IPS DF 6.9 (cell line): Measurements from ENCODE around the gene ZNF556.

ENCODE experiments used
- DNase-seq: peaks from one replicate; pipeline ENCODE4 v3.0.0-alpha.2; 2013; ENCODE audit warnings: low read depth, low spot score
- H3K27ac ChIP-seq: one replicate; pipeline ENCODE4 v1.5.1; 2013; ENCODE audit warnings: low read length, control low read depth
- H3K27me3 ChIP-seq: 2 replicates; pipeline ENCODE4 v1.6.1; 2013; ENCODE audit warnings: mild to moderate bottlenecking, low read length; ENCODE audit not compliant: control insufficient read depth, insufficient read depth
- H3K36me3 ChIP-seq: 2 replicates; pipeline ENCODE4 v1.6.1; 2013; ENCODE audit warnings: low read length; ENCODE audit not compliant: control insufficient read depth, insufficient read depth
- H3K4me1 ChIP-seq: 2 replicates; pipeline ENCODE4 v1.6.1; 2013; ENCODE audit warnings: low read length; ENCODE audit not compliant: control insufficient read depth, insufficient read depth
- H3K4me3 ChIP-seq: 2 replicates; pipeline ENCODE4 v1.5.1; 2013; ENCODE audit warnings: mild to moderate bottlenecking, low read length
- H3K9me3 ChIP-seq: 2 replicates; pipeline ENCODE4 v1.6.1; 2013; ENCODE audit warnings: low read length, inconsistent platforms; ENCODE audit not compliant: control insufficient read depth, insufficient read depth
- WGBS: extraction: QIAGEN DNeasy Blood & Tissue Kit; methylation state at CpG from one replicate; pipeline ENCODE4 v1.1.7; 2013; ENCODE audit warnings: mixed read lengths, missing lambda C conversion rate; ENCODE audit not compliant: insufficient read length, insufficient coverage; 5-methylcytosine and 5-hydroxymethylcytosine counted together

ZNF556 gene

DNA sequence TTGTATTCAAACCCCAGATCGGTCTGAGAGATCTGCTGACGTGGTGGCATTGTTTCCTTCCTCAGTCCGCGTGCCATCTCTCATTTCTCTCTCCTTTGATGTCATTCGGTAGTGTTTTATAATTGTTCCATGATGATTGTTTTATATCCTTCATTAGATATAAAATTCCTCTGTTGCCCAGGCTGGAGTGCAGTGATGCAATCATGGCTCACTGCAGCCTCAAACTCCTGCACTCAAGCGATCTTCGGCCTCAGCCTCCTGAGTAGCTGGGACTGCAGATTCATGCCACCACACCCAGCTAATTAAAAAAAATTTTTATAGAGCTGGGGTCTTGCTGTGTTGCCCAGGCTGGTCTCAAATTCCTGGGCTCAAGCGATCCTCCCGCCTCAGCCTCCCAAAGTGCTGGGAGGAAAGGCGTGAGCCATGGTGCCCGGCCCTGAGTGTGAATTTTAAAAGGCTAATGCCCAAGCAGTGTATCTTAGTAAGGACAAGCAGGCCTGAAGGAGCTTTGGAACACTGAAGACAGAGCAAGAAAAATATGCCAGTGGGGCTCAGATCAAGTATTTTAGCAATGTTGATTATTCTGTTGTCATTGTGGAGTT, 38.9 kb downstream of the ZNF556 start:
- no peak overlapping the region for H3K27ac ChIP-seq
- no peak overlapping the region for H3K4me3 ChIP-seq
- no peaks in the 10 kb centered on the region for H3K27me3 ChIP-seq
- no peaks in the 10 kb centered on the region for H3K36me3 ChIP-seq
- DNase-seq, result no peak
- H3K4me1 ChIP-seq, result 0 out of 2 replicates have a peak, but pooled peaks cover 2% of the 10 kb centered on the region
- no CpG with 5 or more reads among the region's 11 CpGs for WGBS
- no peaks in the 10 kb centered on the region for H3K9me3 ChIP-seq

DNA sequence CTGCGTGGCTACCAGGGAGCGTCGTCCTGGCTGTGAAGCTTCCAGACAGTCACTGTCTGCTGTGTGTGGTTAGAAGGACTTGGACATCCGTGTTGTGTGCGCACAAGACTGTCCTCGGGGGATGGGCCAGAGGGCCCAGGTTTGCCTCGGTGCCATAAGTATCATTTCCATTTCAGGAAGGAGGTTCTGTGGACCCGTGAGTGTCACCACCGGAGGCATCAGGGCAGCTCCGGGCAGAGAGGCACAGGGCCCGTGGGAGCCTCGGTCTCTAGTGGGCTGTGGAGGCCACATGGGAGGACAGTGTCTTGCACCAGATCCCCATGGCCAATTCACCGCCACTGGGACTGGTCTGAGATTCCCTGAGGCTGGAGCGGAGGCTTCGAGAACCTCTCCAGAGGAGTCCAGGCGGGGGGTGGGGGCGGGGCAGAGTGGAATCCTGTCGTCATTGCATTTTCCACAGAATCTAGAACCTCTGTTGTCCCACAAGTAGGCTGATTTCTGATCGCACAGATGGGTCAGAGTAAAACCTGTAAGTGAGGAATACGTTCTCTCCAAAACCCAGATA, 39.6 kb downstream of the ZNF556 start:
- Histone ChIP-seq H3K9me3 (no peaks in the 10 kb centered on the region), H3K4me3 (no peak overlapping the region), H3K27ac (no peak overlapping the region), H3K4me1 (0 out of 2 replicates have a peak, but pooled peaks cover 2% of the 10 kb centered on the region), H3K27me3 (no peaks in the 10 kb centered on the region), H3K36me3 (no peaks in the 10 kb centered on the region)
- DNase-seq, result no peak
- WGBS, result no CpG with 5 or more reads among the region's 20 CpGs

DNA sequence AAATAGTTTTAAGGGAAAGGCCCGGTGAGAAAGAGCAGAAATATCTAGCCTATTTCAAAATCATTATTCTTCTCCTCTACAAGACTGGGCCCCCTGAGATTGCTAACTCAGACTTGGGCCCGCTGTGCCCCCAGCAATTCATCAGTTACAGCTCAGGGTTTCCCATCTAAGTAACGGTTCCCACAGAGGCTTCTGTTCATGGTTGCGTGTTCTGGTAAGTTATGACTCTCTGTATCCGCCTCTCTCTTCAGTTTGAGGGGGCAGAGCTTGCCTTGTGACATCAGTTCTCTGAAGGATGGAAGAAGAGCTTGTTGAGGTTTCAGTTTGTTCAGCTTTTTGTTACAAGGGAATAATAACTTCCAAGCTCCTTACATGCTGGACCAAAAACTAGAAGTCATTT, 45.2 kb downstream of the ZNF556 start:
- no peak overlapping the region for H3K4me3 ChIP-seq
- WGBS, result no CpG with 5 or more reads among the region's 5 CpGs
- H3K36me3 ChIP-seq, result peaks cover 5% of the 10 kb centered on the region

DNA sequence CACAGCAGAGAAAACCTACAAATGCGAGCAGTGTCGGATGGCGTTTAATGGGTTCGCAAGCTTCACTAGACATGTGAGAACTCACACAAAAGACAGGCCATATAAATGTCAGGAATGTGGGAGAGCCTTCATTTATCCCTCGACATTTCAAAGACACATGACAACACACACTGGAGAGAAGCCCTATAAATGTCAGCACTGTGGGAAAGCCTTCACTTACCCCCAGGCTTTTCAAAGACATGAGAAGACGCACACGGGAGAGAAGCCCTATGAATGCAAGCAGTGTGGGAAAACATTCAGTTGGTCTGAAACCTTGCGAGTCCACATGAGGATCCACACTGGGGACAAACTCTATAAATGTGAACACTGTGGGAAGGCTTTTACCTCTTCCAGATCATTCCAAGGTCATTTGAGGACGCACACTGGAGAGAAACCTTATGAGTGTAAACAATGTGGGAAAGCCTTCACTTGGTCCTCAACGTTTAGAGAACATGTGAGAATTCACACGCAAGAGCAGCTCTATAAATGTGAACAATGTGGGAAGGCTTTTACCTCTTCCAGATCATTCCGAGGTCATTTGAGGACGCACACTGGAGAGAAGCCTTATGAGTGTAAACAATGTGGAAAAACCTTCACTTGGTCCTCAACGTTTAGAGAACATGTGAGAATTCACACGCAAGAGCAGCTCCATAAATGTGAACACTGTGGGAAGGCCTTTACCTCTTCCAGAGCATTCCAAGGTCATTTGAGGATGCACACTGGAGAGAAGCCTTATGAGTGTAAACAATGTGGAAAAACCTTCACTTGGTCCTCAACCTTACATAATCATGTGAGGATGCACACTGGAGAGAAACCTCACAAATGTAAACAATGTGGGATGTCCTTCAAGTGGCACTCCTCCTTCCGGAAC, 50.4 kb downstream of the ZNF556 start:
- H3K27ac ChIP-seq, result no peak overlapping the region
- WGBS, result no CpG with 5 or more reads among the region's 16 CpGs
- H3K9me3 ChIP-seq, result peaks cover 4% of the 10 kb centered on the region
- DNase-seq, result no peak
- no peaks in the 10 kb centered on the region for H3K4me1 ChIP-seq
- H3K36me3 ChIP-seq, result peaks cover 13% of the 10 kb centered on the region
- no peak overlapping the region for H3K4me3 ChIP-seq
- no peaks in the 10 kb centered on the region for H3K27me3 ChIP-seq

More for the DNA sequence above, 45.2 kb downstream of the ZNF556 start:
- no peaks in the 10 kb centered on the region for H3K27me3 ChIP-seq
- H3K27ac ChIP-seq, result no peak overlapping the region
- DNase-seq, result no peak
- peaks cover 4% of the 10 kb centered on the region; the same call in 1 of the 2 replicates for H3K9me3 ChIP-seq
- H3K4me1 ChIP-seq, result no peaks in the 10 kb centered on the region

DNA sequence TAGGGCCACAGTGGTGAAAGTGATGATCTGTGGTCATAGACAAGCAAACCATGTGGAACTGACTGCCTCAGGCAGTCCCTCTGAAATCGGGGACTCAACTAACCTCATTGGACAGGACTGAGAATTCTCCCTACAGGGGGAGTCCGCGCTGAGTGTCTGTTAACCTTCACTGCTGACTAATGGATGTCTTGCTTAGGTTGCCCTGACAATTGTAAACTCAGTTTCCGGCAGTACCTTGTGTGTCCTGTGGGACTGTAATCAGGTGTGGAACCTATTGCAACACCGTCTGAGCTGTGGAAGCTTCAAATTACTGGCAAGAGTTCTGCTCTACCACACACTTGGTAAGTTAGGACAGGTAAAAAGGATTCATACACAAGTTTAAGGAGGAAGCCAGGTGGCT, 55.9 kb downstream of the ZNF556 start:
- Histone ChIP-seq H3K4me3 (no peak overlapping the region), H3K9me3 (no peaks in the 10 kb centered on the region; the same call in 1 of the 2 replicates), H3K36me3 (peaks cover under 1% of the 10 kb centered on the region; the same call in 1 of the 2 replicates), H3K27ac (no peak overlapping the region), H3K27me3 (no peaks in the 10 kb centered on the region), H3K4me1 (no peaks in the 10 kb centered on the region)
- whole genome bisulfite sequencing, result no CpG with 5 or more reads among the region's 5 CpGs
- DNase-seq, result no peak

DNA sequence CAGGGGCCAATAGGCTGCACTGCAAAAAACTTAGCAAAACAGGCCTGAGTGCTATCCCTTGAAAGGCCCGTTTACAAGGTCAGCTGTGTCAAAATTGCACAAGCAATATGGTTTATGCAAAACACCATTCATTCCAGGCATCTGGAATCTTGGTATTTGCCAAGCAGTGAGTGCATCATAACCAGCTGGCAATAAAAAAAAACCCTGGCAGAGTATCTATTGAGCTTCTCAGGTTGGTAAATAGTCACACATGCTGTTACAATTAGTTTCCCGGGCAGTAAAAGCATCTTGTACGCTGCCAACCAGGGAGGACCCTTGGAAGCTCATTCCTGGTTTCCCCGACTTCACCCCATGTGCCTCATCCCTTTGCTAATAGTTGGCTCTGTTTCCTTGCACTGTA, 56.4 kb downstream of the ZNF556 start:
- Histone ChIP-seq H3K4me1 (no peaks in the 10 kb centered on the region), H3K27me3 (no peaks in the 10 kb centered on the region), H3K36me3 (no peaks in the 10 kb centered on the region), H3K9me3 (no peaks in the 10 kb centered on the region), H3K27ac (no peak overlapping the region), H3K4me3 (no peak overlapping the region)
- DNase-seq, result no peak
- no CpG with 5 or more reads among the region's 4 CpGs for WGBS

DNA sequence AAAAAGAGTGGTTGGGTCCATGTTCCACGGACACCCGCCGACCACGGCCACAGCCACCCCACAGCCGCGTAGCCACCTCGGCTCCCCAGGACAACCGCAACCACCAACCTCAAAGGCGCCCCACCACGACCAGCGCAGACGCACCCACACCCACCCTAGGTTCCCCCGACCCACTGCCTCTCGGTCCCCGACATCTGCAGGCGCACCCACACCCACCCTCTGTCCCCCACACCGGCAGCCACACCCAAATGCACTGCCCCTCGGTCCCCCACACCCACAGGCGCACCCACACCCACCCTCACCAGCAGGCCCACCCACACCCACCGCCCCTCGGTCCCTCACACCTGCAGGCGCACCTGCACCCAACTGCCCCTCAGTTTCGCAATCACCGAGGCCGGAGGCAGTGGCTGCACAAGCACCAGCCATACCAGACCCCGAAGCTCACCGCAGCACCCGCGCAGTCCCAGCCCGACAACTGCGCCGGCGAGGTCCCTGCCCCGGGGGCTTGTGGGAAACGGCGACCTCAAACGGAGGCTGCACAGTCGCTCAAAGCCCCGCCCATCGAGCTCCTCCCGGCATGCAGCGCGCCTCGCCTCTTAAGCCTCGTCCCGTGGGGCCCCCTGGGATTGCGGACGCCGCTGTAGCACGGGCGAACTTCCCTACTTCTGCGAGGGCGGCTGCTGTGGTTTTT, 59.4 kb downstream of the ZNF556 start:
- no peaks in the 10 kb centered on the region; the same call in 1 of the 2 replicates for H3K36me3 ChIP-seq
- H3K27me3 ChIP-seq, result no peaks in the 10 kb centered on the region
- H3K27ac ChIP-seq, result no peak overlapping the region
- no peak for DNase-seq
- H3K4me1 ChIP-seq, result no peaks in the 10 kb centered on the region
- no peaks in the 10 kb centered on the region; the same call in 1 of the 2 replicates for H3K9me3 ChIP-seq
- WGBS, result no CpG with 5 or more reads among the region's 53 CpGs
- no peak overlapping the region for H3K4me3 ChIP-seq

DNA sequence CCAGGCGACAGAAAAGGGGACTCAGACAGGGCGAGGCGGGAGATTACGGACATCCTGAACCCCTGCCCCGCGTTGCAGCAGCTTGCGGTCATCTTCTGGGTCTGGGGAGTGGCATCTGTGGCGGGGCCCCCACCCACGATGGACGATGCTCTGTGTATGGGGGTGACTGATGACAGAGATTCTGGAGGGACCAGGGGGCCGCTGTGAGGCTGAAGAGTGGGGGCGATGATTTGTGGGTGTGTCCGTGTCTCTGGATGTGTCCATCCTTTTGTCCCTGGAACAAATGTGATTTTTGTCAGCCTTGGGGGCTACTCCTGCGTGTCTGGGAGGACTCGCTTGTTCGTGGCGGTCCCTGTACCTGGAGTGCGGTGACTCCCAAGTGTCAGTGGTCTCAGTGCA, 59.9 kb downstream of the ZNF556 start:
- H3K4me1 ChIP-seq, result no peaks in the 10 kb centered on the region
- H3K27ac ChIP-seq, result no peak overlapping the region
- no peaks in the 10 kb centered on the region; the same call in 1 of the 2 replicates for H3K9me3 ChIP-seq
- no peak for DNase-seq
- H3K27me3 ChIP-seq, result no peaks in the 10 kb centered on the region
- no peaks in the 10 kb centered on the region; the same call in 1 of the 2 replicates for H3K36me3 ChIP-seq
- no peak overlapping the region for H3K4me3 ChIP-seq
- WGBS, result no CpG with 5 or more reads among the region's 18 CpGs
